Body of pancreas (tissue), 4 donors: ENCODE results near the gene WDR55. TPM values are rescaled to one million over a fixed set of nuclear protein-coding genes. Genes with fewer than 3 reads are reported as not detected.

ENCODE experiments used
- ATAC-seq: fragments of 150-250 bp; one replicate; pipeline ENCODE4 v1.9.1; 2016
- DNase-seq, 4 donors: peaks; one replicate each; pipeline ENCODE4 v3.0.0-alpha.2; 2019
- H3K27ac ChIP-seq, 4 donors: fragments of 200-600 bp; sonication (generic); 1 replicate in 3 of 4; 2 replicates in 1 of 4; pipeline versions ENCODE4 v1.5.1 to v1.6.1; 2016 to 2019; ENCODE audit warnings: mild to moderate bottlenecking in 1 of 4, mixed read lengths in 1 of 4, moderate library complexity in 1 of 4
- H3K27me3 ChIP-seq, 2 donors: fragments of 200-600 bp; sonication (generic); one replicate each; pipeline ENCODE4 v1.6.0; 2016; ENCODE audit warnings: mild to moderate bottlenecking in 1 of 2
- H3K36me3 ChIP-seq, 2 donors: fragments of 200-600 bp; sonication (generic); replicated peaks in 1 of 2; 2 replicates each; pipeline ENCODE4 v1.5.1; 2016; ENCODE audit warnings: low read depth in 2 of 2; ENCODE audit not compliant: insufficient read depth in 1 of 2
- H3K4me1 ChIP-seq: fragments of 200-600 bp; sonication (generic); one replicate; pipeline ENCODE4 v1.6.0; 2016
- H3K4me3 ChIP-seq, 2 donors: fragments of 200-600 bp; sonication (generic); 1 replicate in 1 of 2; 2 replicates in 1 of 2; pipeline ENCODE4 v1.5.1; 2016 to 2019
- H3K9me3 ChIP-seq, 3 donors: fragments of 200-600 bp; sonication (generic); 1 replicate in 2 of 3; 2 replicates in 1 of 3; pipeline ENCODE4 v1.5.1; 2016
- POLR2A ChIP-seq, 3 donors: fragments of 450-650 bp; IDR thresholded peaks; one replicate each; pipeline ENCODE4 v1.6.1; 2016; ENCODE audit warnings: antibody characterized with exemption in 3 of 3, mild to moderate bottlenecking in 2 of 3
- WGBS, 2 donors: methylation state at CpG; one replicate each; pipeline ENCODE4 v1.1.5; 2017; 5-methylcytosine and 5-hydroxymethylcytosine counted together
- intact Hi-C: fragments of 100-400 bp; cut with DNase I; formaldehyde crosslinking; loops from one replicate; pipeline ENCODE4 v1.15.1; 2023
- total RNA-seq, 2 donors: library from RNA; depleted of rRNA; stranded (reverse); fragments of >200 nt; gene quantifications; one replicate each; pipeline ENCODE4 v1.1.0, GENCODE V29; 2016
- TF ChIP-seq, protein P1 (sequence below), 7 experiments: fragments of 450-650 bp in 4 of 7; fragments of 200-600 bp in 3 of 7; sonication (generic) in 3 of 7; IDR thresholded peaks; one replicate each; pipeline ENCODE4 v1.5.1; 2016 to 2019; ENCODE audit warnings: antibody characterized with exemption in 7 of 7

The WDR55 gene
- total RNA-seq, 2 donors from 2014 or later: 14.5 to 16.1 TPM

DNA sequence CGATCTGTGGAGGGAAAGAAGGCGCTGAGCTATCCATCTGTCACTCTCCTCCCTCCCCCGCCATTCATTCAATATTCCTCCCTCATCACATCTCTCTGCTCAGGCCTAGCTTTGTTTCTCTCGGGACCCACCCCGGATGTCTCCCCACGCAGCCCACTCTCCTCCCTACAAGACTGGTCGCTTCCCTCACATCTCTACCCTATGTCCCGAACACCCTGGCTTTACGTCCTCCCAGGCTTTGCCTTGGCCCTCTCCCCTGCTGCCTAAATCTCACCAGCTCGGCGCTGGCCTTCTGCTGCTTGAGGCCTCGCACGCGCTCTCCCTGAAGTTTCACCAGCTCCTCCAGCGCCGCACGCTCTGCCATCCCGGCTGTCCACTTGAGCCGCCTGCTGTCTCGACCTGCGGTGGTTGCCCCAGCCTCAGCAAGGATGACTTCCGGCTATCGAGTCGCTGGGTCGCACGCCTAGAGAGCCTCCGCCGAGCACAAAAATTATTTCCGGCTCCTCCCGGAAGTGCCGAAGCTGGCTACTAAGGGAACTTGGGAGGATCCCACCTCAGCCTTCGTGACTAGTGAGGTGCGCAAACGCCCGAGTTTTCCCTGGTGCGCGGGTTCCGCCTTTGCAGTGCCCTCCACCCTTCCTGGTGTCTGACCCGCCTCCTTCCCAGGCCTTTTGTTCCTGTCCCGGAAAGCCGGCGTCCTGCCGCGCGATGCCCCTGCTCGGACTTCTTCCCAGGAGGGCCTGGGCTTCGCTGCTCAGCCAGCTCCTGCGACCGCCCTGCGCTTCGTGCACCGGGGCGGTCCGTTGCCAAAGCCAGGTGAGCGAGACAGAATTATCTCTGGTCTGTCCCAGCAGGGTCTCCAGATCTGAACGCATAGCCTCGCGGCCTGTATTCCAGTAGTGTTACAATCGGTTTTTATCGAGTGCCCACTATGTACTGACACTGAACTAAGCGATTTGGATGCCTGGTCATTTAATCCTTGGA is 26.5 kb downstream of the WDR55 start, which contains the start of the genes HARS1 and HARS2:
Gene HARS1, minus strand, starts transcription at position 430 of the 984 bp plus-strand sequence. Its CDS starts 66 bp downstream, at position 364.
Gene HARS2, plus strand, starts transcription at position 515 of the 984 bp plus-strand sequence. Its CDS starts 194 bp downstream, at position 709.
- H3K36me3 ChIP-seq: peaks cover 0 to 16% of the 10 kb centered on the region in 2 donors
- peak; percentile 97 for ATAC-seq
- intact Hi-C loops: no loop called here
- 0 to 1% methylated on average over 52 to 61 of the region's 61 CpGs for WGBS, 2 donors
- peak within 1 kb of the TSS; percentile 49 to 60 for H3K4me3 ChIP-seq
- peak; percentile 26 to 83 (median 79) for TF ChIP-seq POLR2A (IDR thresholded peaks at IDR 0.05)
- TF ChIP-seq, protein P1, sequence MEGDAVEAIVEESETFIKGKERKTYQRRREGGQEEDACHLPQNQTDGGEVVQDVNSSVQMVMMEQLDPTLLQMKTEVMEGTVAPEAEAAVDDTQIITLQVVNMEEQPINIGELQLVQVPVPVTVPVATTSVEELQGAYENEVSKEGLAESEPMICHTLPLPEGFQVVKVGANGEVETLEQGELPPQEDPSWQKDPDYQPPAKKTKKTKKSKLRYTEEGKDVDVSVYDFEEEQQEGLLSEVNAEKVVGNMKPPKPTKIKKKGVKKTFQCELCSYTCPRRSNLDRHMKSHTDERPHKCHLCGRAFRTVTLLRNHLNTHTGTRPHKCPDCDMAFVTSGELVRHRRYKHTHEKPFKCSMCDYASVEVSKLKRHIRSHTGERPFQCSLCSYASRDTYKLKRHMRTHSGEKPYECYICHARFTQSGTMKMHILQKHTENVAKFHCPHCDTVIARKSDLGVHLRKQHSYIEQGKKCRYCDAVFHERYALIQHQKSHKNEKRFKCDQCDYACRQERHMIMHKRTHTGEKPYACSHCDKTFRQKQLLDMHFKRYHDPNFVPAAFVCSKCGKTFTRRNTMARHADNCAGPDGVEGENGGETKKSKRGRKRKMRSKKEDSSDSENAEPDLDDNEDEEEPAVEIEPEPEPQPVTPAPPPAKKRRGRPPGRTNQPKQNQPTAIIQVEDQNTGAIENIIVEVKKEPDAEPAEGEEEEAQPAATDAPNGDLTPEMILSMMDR (IDR thresholded peaks at IDR 0.05): peak in 1 of 7 experiments; percentile 17
- H3K27ac ChIP-seq: peak within 1 kb of the TSS; percentile 43 to 91 (median 68)
- H3K4me1 ChIP-seq: peaks cover 26% of the 10 kb centered on the region
- H3K27me3 ChIP-seq: no peaks in the 10 kb centered on the region
- no peaks in the 10 kb centered on the region for H3K9me3 ChIP-seq
- peak; percentile 88 to 93 (median 90) for DNase-seq

DNA sequence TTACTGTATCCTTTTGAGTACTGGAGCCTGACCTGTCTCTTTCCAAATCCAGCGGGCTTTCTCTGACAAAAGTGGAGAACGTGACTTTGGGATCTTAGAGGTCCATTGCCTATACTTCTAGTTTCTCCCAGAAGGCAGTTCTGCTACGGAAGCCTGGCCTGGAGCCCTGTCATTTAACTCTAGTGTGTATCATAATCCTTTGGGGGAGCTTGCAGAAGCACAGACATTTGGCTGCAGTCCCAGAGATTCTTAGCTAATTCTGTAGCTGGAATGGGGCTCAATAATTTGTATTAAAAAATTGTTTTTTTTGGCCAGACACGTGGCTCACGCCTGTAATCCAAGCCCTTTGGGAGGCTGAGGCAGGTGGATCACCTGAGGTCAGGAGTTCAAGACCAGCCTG is 29.6 kb downstream of the WDR55 start:
- no peaks in the 10 kb centered on the region for H3K9me3 ChIP-seq
- intact Hi-C loops: no loop called here
- no peak overlapping the region for H3K4me3 ChIP-seq
- TF ChIP-seq, protein P1 (IDR thresholded peaks at IDR 0.05): no peak
- no peak for TF ChIP-seq POLR2A (IDR thresholded peaks at IDR 0.05)
- peaks cover 26% of the 10 kb centered on the region for H3K4me1 ChIP-seq
- peaks cover 6 to 32% of the 10 kb centered on the region in 2 donors for H3K36me3 ChIP-seq
- H3K27ac ChIP-seq: no peak overlapping the region
- DNase-seq (no peak), ATAC-seq (no peak)
- WGBS, 2 donors: 73 to 84% methylated on average over 4 to 5 of the region's 5 CpGs
- no peaks in the 10 kb centered on the region for H3K27me3 ChIP-seq

DNA sequence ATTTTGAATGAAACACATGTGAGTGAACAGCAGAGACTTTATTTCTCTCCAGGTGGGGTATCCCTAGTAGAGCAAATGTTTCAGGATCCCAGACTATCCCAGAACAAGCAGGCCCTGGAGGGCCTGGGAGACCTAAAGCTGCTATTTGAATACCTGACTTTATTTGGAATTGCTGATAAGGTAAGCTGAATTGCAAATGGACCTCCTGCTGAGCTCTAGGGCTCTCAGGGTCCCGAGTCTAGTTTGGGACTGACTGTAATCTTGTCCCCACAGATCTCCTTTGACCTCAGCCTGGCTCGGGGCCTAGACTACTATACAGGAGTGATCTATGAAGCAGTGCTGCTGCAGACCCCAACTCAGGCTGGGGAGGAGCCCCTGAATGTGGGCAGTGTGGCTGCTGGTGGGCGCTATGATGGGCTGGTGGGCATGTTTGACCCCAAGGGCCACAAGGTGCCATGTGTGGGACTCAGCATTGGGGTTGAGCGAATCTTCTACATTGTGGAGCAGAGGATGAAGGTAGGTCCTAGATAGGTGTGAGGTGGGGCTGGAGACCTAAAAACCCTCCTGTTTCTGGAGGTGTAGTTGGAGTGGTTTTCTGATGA is 32.3 kb downstream of the WDR55 start:
- TF ChIP-seq, protein P1 (IDR thresholded peaks at IDR 0.05): no peak
- TF ChIP-seq POLR2A (IDR thresholded peaks at IDR 0.05): no peak
- Histone ChIP-seq H3K4me3 (no peak overlapping the region), H3K4me1 (peaks cover 33% of the 10 kb centered on the region), H3K36me3 (peaks cover 6 to 32% of the 10 kb centered on the region in 2 donors), H3K27ac (no peak overlapping the region), H3K9me3 (no peaks in the 10 kb centered on the region), H3K27me3 (no peaks in the 10 kb centered on the region)
- ATAC-seq: no peak
- 84 to 92% methylated on average over 2 to 4 of the region's 4 CpGs for WGBS, 2 donors
- DNase-seq: no peak
- intact Hi-C loops: no loop called here

DNA sequence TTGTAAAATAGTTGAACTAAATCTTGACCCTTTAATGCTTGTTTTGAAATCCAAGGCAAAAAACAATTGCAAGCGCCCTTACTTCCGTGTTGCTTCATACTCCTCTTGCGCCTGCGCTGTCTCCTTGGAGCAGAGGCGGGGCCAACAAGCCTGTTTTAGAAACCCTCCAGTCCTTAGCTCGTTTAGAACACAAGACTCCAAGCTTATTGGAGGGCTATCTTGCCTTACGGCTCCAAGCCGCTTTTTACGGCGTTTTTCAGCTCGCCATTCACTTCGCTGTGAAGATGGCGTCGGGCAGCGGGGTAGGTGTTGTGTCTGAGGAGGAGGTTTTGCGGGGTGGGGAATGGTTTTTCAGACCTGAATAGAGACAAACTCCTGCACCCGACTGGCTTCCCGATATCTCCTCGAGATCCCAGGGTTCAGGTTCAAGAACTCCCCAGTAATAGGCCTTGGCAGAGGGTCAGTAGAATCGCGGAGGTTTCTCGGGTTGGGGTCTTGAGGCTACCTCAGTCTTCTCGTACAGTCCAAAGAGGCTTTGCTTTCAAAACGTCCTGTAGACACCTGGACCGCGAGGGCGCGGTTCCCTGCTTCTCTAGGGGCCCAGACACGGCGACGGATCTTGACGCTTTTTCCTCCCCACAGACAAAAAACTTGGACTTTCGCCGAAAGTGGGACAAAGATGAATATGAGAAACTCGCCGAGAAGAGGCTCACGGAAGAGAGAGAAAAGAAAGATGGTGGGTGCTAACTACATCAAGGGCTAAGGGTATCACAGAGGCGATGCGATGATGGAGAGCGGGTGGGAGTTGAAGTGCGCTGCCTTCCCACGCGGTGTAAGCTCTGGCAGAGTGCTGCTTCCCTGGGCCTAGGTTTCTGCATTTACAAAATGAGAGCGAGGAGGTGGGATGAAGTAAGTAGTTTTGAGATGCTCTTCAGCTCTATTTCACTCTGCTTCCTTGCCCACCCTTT is 35.8 kb downstream of the WDR55 start, which contains the start of gene ZMAT2:
Gene ZMAT2, plus strand, starts transcription at position 271 of the 968 bp plus-strand sequence. Its CDS starts 14 bp downstream, at position 285.
- intact Hi-C loops: no loop called here
- 1% methylated on average over 35 to 44 of the region's 44 CpGs for WGBS, 2 donors
- Histone ChIP-seq H3K36me3 (peaks cover 6 to 39% of the 10 kb centered on the region in 2 donors), H3K27ac (peak within 1 kb of the TSS; percentile 18 to 81 (median 69)), H3K4me3 (peak within 1 kb of the TSS; percentile 91), H3K4me1 (peaks cover 18% of the 10 kb centered on the region), H3K27me3 (no peaks in the 10 kb centered on the region), H3K9me3 (no peaks in the 10 kb centered on the region)
- TF ChIP-seq, protein P1 (IDR thresholded peaks at IDR 0.05): no peak
- TF ChIP-seq POLR2A (IDR thresholded peaks at IDR 0.05): peak in 2 of 3 donors; percentile 77 to 87
- peak; percentile 96 to 98 (median 98) for DNase-seq
- peak; percentile 100 for ATAC-seq
